ENCODE data around the gene KDM4B.
"Not testable (repeated sequence)": the region's sequence is repeated elsewhere in the genome, so short reads cannot be mapped to it uniquely, and the experiment has no call there.

Gene KDM4B

DNA sequence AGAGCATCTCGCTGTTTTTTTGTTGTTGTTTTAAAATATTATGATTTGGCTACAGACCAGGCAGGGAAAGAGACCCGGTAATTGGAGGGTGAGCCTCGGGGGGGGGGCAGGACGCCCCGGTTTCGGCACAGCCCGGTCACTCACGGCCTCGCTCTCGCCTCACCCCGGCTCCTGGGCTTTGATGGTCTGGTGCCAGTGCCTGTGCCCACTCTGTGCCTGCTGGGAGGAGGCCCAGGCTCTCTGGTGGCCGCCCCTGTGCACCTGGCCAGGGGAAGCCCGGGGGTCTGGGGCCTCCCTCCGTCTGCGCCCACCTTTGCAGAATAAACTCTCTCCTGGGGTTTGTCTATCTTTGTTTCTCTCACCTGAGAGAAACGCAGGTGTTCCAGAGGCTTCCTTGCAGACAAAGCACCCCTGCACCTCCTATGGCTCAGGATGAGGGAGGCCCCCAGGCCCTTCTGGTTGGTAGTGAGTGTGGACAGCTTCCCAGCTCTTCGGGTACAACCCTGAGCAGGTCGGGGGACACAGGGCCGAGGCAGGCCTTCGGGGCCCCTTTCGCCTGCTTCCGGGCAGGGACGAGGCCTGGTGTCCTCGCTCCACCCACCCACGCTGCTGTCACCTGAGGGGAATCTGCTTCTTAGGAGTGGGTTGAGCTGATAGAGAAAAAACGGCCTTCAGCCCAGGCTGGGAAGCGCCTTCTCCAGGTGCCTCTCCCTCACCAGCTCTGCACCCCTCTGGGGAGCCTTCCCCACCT, 183.3 kb downstream of the KDM4B start:
- H3K4me3 ChIP-seq (ENCODE audit: low read depth, low read length) = no peak overlapping the region
- peaks cover 8% of the 10 kb centered on the region; the same call in 1 of the 2 replicates for H3K36me3 ChIP-seq (ENCODE audit: control insufficient read depth, insufficient read depth, low read length)
- H3K9ac ChIP-seq (ENCODE audit: low read length) = no peak overlapping the region
- H3K9me3 ChIP-seq (ENCODE audit: control insufficient read depth, insufficient read depth, low read depth, low read length) = no peaks in the 10 kb centered on the region
- H3K4me1 ChIP-seq (ENCODE audit: control insufficient read depth, insufficient read depth, low read length) = peaks cover 18% of the 10 kb centered on the region
- H3K27me3 ChIP-seq (ENCODE audit: control insufficient read depth, insufficient read depth, low read length) = no peaks in the 10 kb centered on the region
- no peak overlapping the region for H3K27ac ChIP-seq (ENCODE audit: low read depth, low read length)

DNA sequence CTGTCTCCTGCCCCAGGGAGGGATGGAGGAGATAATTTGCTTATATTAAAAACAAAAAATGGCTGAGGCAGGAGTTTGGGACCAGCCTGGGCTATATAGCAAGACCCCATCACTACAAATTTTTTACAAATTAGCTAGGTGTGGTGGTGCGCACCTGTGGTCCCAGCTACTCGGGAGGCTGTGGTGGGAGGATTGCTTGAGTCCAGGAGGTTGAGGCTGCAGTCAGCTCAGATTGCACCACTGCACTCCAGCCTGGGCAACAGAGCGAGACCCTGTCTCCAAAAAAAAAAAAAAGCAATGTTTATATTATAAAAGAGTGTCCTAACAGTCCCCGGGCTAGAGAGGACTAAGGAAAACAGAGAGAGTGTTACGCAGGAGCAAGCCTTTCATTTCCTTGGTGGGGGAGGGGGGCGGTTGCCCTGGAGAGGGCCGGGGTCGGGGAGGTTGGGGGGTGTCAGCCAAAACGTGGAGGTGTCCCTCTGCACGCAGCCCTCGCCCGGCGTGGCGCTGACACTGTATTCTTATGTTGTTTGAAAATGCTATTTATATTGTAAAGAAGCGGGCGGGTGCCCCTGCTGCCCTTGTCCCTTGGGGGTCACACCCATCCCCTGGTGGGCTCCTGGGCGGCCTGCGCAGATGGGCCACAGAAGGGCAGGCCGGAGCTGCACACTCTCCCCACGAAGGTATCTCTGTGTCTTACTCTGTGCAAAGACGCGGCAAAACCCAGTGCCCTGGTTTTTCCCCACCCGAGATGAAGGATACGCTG, 184.0 kb downstream of the KDM4B start:
- Histone ChIP-seq H3K9me3 (ENCODE audit: control insufficient read depth, insufficient read depth, low read depth, low read length) (peaks cover 4% of the 10 kb centered on the region; the same call in 1 of the 2 replicates), H3K4me3 (ENCODE audit: low read depth, low read length) (no peak overlapping the region), H3K9ac (ENCODE audit: low read length) (no peak overlapping the region), H3K36me3 (ENCODE audit: control insufficient read depth, insufficient read depth, low read length) (peaks cover 6% of the 10 kb centered on the region; the same call in 1 of the 2 replicates), H3K27me3 (ENCODE audit: control insufficient read depth, insufficient read depth, low read length) (no peaks in the 10 kb centered on the region), H3K27ac (ENCODE audit: low read depth, low read length) (no peak overlapping the region), H3K4me1 (ENCODE audit: control insufficient read depth, insufficient read depth, low read length) (peaks cover 18% of the 10 kb centered on the region)

DNA sequence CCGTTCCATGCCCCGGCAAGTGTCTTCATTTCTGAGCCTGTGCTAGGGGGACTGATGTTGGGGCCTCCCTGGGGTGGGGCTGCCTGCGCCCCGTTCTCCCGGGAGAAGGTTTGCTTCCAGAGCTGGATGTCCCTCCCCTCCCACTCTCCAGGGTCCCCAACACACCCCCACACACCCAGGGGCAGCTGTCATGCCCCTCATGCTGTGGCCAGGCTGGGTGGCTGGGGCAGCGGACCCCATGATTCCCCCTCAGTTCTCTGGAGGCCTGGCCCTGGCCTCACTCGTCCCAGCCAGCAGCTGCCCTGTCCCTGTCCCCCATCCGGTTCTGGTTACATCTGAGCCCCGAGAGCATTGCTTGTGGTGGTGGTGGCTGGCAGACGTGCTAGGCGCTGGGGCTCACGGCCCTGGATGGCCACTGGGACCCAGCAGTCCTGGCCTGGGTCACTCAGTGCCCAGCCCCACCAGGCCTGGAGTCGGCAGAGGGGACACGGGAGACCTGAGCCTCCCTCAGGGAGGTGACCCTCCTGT, 184.8 kb downstream of the KDM4B start:
- H3K9me3 ChIP-seq (ENCODE audit: control insufficient read depth, insufficient read depth, low read depth, low read length) = peaks cover 7% of the 10 kb centered on the region
- H3K4me1 ChIP-seq (ENCODE audit: control insufficient read depth, insufficient read depth, low read length) = peaks cover 18% of the 10 kb centered on the region
- no peak overlapping the region for H3K4me3 ChIP-seq (ENCODE audit: low read depth, low read length)
- peaks cover 6% of the 10 kb centered on the region; the same call in 1 of the 2 replicates for H3K36me3 ChIP-seq (ENCODE audit: control insufficient read depth, insufficient read depth, low read length)
- H3K27ac ChIP-seq (ENCODE audit: low read depth, low read length) = no peak overlapping the region
- no peaks in the 10 kb centered on the region for H3K27me3 ChIP-seq (ENCODE audit: control insufficient read depth, insufficient read depth, low read length)
- no peak overlapping the region for H3K9ac ChIP-seq (ENCODE audit: low read length)

DNA sequence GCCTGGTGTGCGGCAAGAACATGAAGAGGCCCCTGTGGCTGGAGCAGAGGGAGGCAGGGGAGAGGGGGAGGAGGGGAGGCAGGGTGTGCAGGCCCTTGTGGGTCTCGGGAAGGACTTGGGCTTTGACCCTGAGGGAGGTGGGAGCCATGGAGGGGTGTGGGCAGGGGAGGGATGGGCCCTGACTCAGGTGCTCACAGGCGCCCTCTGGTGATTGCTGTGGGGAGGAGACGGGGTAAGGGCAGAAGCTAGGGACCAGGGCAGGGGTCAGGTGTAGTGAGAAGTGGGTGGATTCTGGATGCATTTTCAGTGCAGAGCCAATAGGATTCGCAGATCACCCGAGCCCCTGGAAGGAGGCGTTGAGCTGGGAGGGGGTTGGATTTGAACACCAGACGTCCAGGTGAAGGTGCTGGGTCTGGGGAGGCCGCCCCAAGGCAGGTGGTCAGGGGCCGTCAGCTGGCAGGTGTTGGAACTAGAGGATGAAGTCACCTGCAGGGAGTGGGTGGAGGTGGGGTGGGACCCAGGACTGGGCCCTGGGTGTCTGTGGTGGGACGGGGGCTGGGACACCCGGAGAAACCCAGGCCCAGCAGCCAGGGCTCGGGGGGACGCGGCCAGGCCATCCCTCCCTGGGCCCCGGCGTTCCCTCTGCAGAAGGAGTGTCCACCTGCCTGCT, 185.4 kb downstream of the KDM4B start:
- Histone ChIP-seq H3K27me3 (ENCODE audit: control insufficient read depth, insufficient read depth, low read length) (no peaks in the 10 kb centered on the region), H3K4me1 (ENCODE audit: control insufficient read depth, insufficient read depth, low read length) (peaks cover 18% of the 10 kb centered on the region), H3K4me3 (ENCODE audit: low read depth, low read length) (no peak overlapping the region), H3K36me3 (ENCODE audit: control insufficient read depth, insufficient read depth, low read length) (0 out of 2 replicates have a peak, but pooled peaks cover 1% of the 10 kb centered on the region), H3K9ac (ENCODE audit: low read length) (no peak overlapping the region), H3K9me3 (ENCODE audit: control insufficient read depth, insufficient read depth, low read depth, low read length) (peaks cover 11% of the 10 kb centered on the region), H3K27ac (ENCODE audit: low read depth, low read length) (no peak overlapping the region)

DNA sequence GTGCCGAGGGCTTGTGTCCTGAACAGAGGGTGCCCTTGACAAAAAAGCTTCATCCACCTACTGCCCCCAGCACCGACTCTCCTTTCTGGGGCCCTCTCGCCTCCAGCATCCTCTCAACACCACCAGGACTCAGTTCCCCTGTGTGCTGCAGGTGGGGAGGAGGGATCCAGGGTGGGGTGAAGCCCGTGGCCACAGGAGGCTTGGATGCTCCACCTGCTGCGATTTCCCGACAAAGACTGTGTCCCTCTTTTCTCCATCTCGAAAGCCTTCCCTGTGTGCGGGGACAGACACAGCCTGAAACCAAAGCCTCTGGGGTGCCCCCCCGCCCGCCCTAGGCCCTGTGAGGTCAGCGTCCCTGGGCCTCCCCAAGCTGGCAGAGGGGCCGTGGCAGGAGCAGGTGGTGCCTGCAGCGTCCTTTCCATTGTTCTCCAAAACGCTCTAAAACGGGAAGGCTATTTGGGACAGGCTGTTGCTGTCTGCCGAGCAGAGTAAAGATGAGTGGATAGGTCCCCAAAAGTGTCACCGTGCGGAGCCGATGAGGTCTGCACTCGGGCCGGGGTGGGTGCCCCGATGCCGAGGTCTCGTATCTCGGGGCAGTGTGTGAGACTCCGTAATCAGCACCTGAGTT, 186.0 kb downstream of the KDM4B start:
- Histone ChIP-seq H3K9me3 (ENCODE audit: control insufficient read depth, insufficient read depth, low read depth, low read length) (peaks cover 13% of the 10 kb centered on the region), H3K9ac (ENCODE audit: low read length) (no peak overlapping the region), H3K4me1 (ENCODE audit: control insufficient read depth, insufficient read depth, low read length) (peaks cover 18% of the 10 kb centered on the region), H3K27ac (ENCODE audit: low read depth, low read length) (no peak overlapping the region), H3K27me3 (ENCODE audit: control insufficient read depth, insufficient read depth, low read length) (no peaks in the 10 kb centered on the region), H3K36me3 (ENCODE audit: control insufficient read depth, insufficient read depth, low read length) (no peaks in the 10 kb centered on the region), H3K4me3 (ENCODE audit: low read depth, low read length) (no peak overlapping the region)

DNA sequence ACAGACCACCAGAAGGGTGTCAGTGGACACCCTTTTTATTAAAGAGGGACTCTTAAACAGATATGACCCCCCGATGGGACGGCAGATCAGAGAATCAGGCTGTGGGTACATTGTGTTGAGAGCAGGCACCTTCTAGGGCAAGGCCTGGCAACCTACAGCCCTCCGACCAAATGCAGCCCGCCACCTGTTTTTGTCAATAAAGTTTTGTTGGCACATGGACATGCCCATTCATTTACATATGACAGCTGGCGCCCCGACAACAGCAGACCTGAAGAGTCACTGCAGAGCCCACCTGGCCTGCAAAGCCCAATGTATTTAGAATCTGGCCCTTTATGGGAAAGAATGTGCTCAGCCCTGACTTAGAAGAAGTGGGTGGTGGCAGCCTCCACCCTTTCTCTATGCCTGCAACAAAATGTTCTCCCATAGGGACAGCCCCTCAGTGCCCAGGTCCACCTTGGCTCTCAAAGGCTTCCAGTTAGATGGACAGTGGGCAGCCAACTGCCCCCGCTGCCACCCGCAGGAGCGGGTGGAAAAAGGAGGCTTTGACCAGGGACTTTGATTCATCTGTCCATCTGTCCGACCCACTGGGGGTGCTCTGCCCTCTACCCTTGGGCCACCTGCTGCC, 186.8 kb downstream of the KDM4B start:
- H3K9me3 ChIP-seq (ENCODE audit: control insufficient read depth, insufficient read depth, low read depth, low read length) = peaks cover 13% of the 10 kb centered on the region
- H3K4me1 ChIP-seq (ENCODE audit: control insufficient read depth, insufficient read depth, low read length) = peaks cover 10% of the 10 kb centered on the region
- H3K27ac ChIP-seq (ENCODE audit: low read depth, low read length) = no peak overlapping the region
- H3K9ac ChIP-seq (ENCODE audit: low read length) = no peak overlapping the region
- no peaks in the 10 kb centered on the region for H3K27me3 ChIP-seq (ENCODE audit: control insufficient read depth, insufficient read depth, low read length)
- H3K4me3 ChIP-seq (ENCODE audit: low read depth, low read length) = no peak overlapping the region
- no peaks in the 10 kb centered on the region for H3K36me3 ChIP-seq (ENCODE audit: control insufficient read depth, insufficient read depth, low read length)

DNA sequence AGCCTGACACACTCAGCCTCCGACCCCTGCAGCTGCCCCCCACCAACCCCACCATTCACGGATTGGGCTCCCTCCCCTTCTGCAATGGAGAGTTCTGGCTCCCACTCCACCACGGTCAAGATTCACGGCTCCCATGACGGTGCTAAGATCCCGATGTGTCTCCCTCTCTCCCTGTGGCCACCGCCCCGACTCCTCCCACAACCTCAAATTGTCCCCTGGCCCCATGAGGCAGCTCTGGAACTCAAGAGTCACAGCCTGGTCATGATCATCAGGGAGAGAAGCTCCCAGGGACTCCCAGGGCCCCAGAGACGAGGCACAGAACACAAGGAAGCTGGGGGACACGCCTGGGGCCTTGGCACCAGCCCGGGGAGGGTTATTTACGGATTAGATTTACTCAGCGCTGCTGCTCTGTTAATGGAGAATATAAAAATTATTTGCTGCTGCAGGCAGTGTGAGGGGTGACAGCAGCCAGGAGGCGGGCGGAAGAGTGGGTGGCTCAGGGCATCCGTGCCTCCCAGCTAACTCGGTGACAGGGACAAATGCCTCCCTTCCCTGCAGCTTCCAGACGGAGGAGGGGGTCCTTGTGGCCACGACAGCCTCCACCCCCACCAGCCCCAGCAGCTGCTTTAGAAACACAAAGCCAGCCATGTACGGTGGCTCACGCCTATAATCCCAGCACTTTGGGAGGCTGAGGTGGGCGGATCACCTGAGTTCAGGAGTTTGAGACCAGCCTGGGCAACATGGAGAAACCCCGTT, 187.5 kb downstream of the KDM4B start:
- no peak overlapping the region for H3K4me3 ChIP-seq (ENCODE audit: low read depth, low read length)
- H3K27me3 ChIP-seq (ENCODE audit: control insufficient read depth, insufficient read depth, low read length) = no peaks in the 10 kb centered on the region
- H3K4me1 ChIP-seq (ENCODE audit: control insufficient read depth, insufficient read depth, low read length) = peaks cover 4% of the 10 kb centered on the region
- no peaks in the 10 kb centered on the region for H3K36me3 ChIP-seq (ENCODE audit: control insufficient read depth, insufficient read depth, low read length)
- H3K9ac ChIP-seq (ENCODE audit: low read length) = no peak overlapping the region
- no peak overlapping the region for H3K27ac ChIP-seq (ENCODE audit: low read depth, low read length)
- peaks cover 13% of the 10 kb centered on the region for H3K9me3 ChIP-seq (ENCODE audit: control insufficient read depth, insufficient read depth, low read depth, low read length)

DNA sequence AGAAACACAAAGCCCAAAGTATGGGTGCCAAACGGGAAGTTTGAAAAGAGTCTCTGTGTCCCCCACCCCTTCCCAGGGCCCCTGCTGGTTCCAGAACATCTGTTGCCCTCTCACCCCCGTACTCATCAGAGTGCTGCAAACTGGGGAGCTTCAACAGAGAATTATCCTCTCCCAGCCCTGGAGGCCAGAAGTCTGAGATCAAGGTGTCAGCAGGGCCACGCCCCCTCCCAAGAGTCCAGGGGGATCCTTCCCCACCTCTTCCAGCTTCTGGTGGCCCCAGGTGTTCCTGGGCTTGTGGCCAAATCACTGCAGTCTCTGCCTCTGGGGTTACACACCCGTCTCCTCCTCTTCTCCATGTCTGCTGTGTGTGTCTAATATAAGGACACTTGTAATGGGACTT, 188.3 kb downstream of the KDM4B start:
- no peak overlapping the region for H3K27ac ChIP-seq (ENCODE audit: low read depth, low read length)
- no peaks in the 10 kb centered on the region for H3K27me3 ChIP-seq (ENCODE audit: control insufficient read depth, insufficient read depth, low read length)
- no peak overlapping the region for H3K9ac ChIP-seq (ENCODE audit: low read length)
- H3K36me3 ChIP-seq (ENCODE audit: control insufficient read depth, insufficient read depth, low read length) = no peaks in the 10 kb centered on the region
- no peak overlapping the region for H3K4me3 ChIP-seq (ENCODE audit: low read depth, low read length)
- H3K4me1 ChIP-seq (ENCODE audit: control insufficient read depth, insufficient read depth, low read length) = peaks cover 4% of the 10 kb centered on the region
- H3K9me3 ChIP-seq (ENCODE audit: control insufficient read depth, insufficient read depth, low read depth, low read length) = peaks cover 18% of the 10 kb centered on the region

DNA sequence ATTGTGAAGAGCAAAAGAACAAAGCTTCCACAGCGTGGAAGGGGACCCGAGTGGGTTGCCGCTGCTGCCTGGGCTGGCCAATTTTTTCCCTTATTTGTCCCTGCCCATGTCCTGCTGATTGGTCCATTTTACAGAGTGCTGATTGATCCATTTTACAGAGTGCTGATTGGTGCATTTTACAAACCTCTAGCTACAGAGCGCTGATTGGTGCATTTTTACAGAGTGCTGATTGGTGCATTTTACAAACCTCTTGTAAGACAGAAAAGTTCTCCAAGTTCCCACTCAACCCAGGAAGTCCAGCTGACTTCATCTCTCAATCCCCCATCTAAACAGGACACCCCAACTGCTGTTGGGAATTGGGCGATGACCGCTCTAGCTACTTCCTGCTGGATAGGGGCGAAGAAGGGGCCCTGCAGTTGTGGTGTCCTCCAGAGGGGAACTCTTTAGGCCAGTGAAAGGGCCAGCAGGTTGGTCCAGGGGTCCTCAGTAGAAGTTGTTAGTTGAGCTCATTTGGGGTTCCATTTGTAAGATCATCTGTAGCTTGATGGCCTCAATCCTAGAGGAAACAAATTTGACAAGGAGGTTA, 189.7 kb downstream of the KDM4B start:
- H3K9ac ChIP-seq (ENCODE audit: low read length); H3K27me3 ChIP-seq (ENCODE audit: control insufficient read depth, insufficient read depth, low read length); H3K27ac ChIP-seq (ENCODE audit: low read depth, low read length); H3K4me1 ChIP-seq (ENCODE audit: control insufficient read depth, insufficient read depth, low read length); H3K36me3 ChIP-seq (ENCODE audit: control insufficient read depth, insufficient read depth, low read length); H3K4me3 ChIP-seq (ENCODE audit: low read depth, low read length): not testable (repeated sequence)
- H3K9me3 ChIP-seq (ENCODE audit: control insufficient read depth, insufficient read depth, low read depth, low read length) = peaks cover 25% of the 10 kb centered on the region
